H9 (cell line): Measurements from ENCODE around the gene TRABD2B. TPM values are rescaled to one million over a fixed set of nuclear protein-coding genes. Genes with fewer than 3 reads are reported as not detected.

Experiments used
- DNase-seq: peaks from one replicate; pipeline ENCODE4 v3.0.0-alpha.2; 2017
- H2AFZ ChIP-seq: one replicate; pipeline ENCODE4 v1.6.1; 2013; ENCODE audit warnings: mild to moderate bottlenecking, low read length, control low read depth, moderate library complexity
- H2AK5ac ChIP-seq: 2 replicates; pipeline ENCODE4 v1.6.1; 2013; ENCODE audit warnings: low read length, control low read depth, mixed read lengths; ENCODE audit not compliant: insufficient read length
- H2BK120ac ChIP-seq: one replicate; pipeline ENCODE4 v1.6.1; 2013; ENCODE audit warnings: low read depth, mild to moderate bottlenecking, low read length, control low read depth, inconsistent platforms; ENCODE audit not compliant: poor library complexity, severe bottlenecking
- H2BK12ac ChIP-seq: 2 replicates; pipeline ENCODE4 v1.6.1; 2013; ENCODE audit warnings: low read length, control low read depth, mixed read lengths, low read depth; ENCODE audit not compliant: insufficient read length
- H2BK15ac ChIP-seq: 2 replicates; pipeline ENCODE4 v1.6.1; 2013; ENCODE audit warnings: low read depth, low read length, control low read depth
- H2BK20ac ChIP-seq: one replicate; pipeline ENCODE4 v1.6.1; 2013; ENCODE audit warnings: low read depth, mild to moderate bottlenecking, low read length, control low read depth, inconsistent platforms; ENCODE audit not compliant: poor library complexity, severe bottlenecking
- H2BK5ac ChIP-seq: 2 replicates; pipeline ENCODE4 v1.6.1; 2013; ENCODE audit warnings: low read length, control low read depth, mixed read lengths; ENCODE audit not compliant: insufficient read length
- H3K14ac ChIP-seq: 2 replicates; pipeline ENCODE4 v1.6.1; 2013; ENCODE audit warnings: low read length, control low read depth; ENCODE audit not compliant: insufficient read depth
- H3K18ac ChIP-seq: 2 replicates; pipeline ENCODE4 v1.6.1; 2013; ENCODE audit warnings: low read depth, mild to moderate bottlenecking, mixed read lengths, low read length, control low read depth; ENCODE audit not compliant: insufficient read length
- H3K23ac ChIP-seq: 2 replicates; pipeline ENCODE4 v1.6.1; 2013; ENCODE audit warnings: low read length, control low read depth, mixed read lengths, low read depth; ENCODE audit not compliant: insufficient read length
- H3K23me2 ChIP-seq: 2 replicates; pipeline ENCODE4 v1.6.1; 2013; ENCODE audit warnings: low read depth, mild to moderate bottlenecking, mixed read lengths, low read length, control low read depth; ENCODE audit not compliant: insufficient read length, poor library complexity, severe bottlenecking
- H3K27ac ChIP-seq: 2 replicates; pipeline ENCODE4 v1.5.1; 2013; ENCODE audit warnings: low read length, control low read depth, mixed read lengths, low read depth; ENCODE audit not compliant: insufficient read length
- H3K27me3 ChIP-seq: 2 replicates; pipeline ENCODE4 v1.6.1; 2013; ENCODE audit warnings: low read length, control low read depth, inconsistent platforms; ENCODE audit not compliant: insufficient read depth
- H3K4ac ChIP-seq: 2 replicates; pipeline ENCODE4 v1.6.1; 2013; ENCODE audit warnings: low read depth, mild to moderate bottlenecking, control low read depth, inconsistent platforms, low read length, moderate library complexity
- H3K4me1 ChIP-seq: 2 replicates; pipeline ENCODE4 v1.6.1; 2013; ENCODE audit warnings: low read length, control low read depth, inconsistent platforms; ENCODE audit not compliant: insufficient read depth
- H3K4me2 ChIP-seq: 2 replicates; pipeline ENCODE4 v1.6.1; 2013; ENCODE audit warnings: low read length, control low read depth, mixed read lengths; ENCODE audit not compliant: insufficient read length, insufficient read depth
- H3K56ac ChIP-seq: 2 replicates; pipeline ENCODE4 v1.6.1; 2013; ENCODE audit warnings: low read depth, mild to moderate bottlenecking, mixed read lengths, low read length, control low read depth; ENCODE audit not compliant: insufficient read length
- H3K79me1 ChIP-seq: 2 replicates; pipeline ENCODE4 v1.6.1; 2013; ENCODE audit warnings: low read depth, mild to moderate bottlenecking, moderate library complexity, low read length, control low read depth, inconsistent platforms; ENCODE audit not compliant: insufficient read depth, poor library complexity, severe bottlenecking
- H3K79me2 ChIP-seq: 2 replicates; pipeline ENCODE4 v1.6.1; 2013; ENCODE audit warnings: low read length, control low read depth, inconsistent platforms; ENCODE audit not compliant: insufficient read depth
- H3K9ac ChIP-seq: 2 replicates; pipeline ENCODE4 v1.6.1; 2013; ENCODE audit warnings: low read length, control low read depth, mixed read lengths; ENCODE audit not compliant: insufficient read length; ENCODE audit errors: extremely low read depth
- H3K9me3 ChIP-seq: one replicate; pipeline ENCODE4 v1.6.1; 2013; ENCODE audit warnings: low read depth, low read length, inconsistent platforms; ENCODE audit not compliant: control insufficient read depth
- H3T11ph ChIP-seq: one replicate; pipeline ENCODE4 v1.6.1; 2013; ENCODE audit warnings: mild to moderate bottlenecking, low read length, control low read depth, inconsistent platforms
- H4K20me1 ChIP-seq: one replicate; pipeline ENCODE4 v1.6.1; 2013; ENCODE audit not compliant: control insufficient read depth, insufficient read length, insufficient read depth
- H4K5ac ChIP-seq: 2 replicates; pipeline ENCODE4 v1.6.1; 2013; ENCODE audit warnings: low read depth, mild to moderate bottlenecking, mixed read lengths, low read length, control low read depth; ENCODE audit not compliant: insufficient read length
- H4K8ac ChIP-seq: replicated peaks from 2 replicates; pipeline ENCODE4 v1.6.1; 2013; ENCODE audit warnings: low read length, control low read depth, mixed read lengths, low read depth; ENCODE audit not compliant: insufficient read length
- H4K91ac ChIP-seq: 2 replicates; pipeline ENCODE4 v1.6.1; 2013; ENCODE audit warnings: low read depth, mild to moderate bottlenecking, moderate library complexity, mixed read lengths, low read length, control low read depth; ENCODE audit not compliant: insufficient read length
- H3K27ac Mint-ChIP-seq, 3 experiments: 2 replicates in 2 of 3; 3 replicates in 1 of 3; pipeline ENCODE4 v1.8.0; 2020 to 2021; ENCODE audit warnings: mixed read lengths in 3 of 3, mild to moderate bottlenecking in 1 of 3, moderate library complexity in 1 of 3
- H3K27me3 Mint-ChIP-seq: 2 replicates; pipeline ENCODE4 v1.8.0; 2021; ENCODE audit warnings: low read depth, mild to moderate bottlenecking, moderate library complexity, mixed read lengths
- H3K36me3 Mint-ChIP-seq, 3 experiments: 2 replicates in 2 of 3; 3 replicates in 1 of 3; pipeline ENCODE4 v1.8.0; 2020 to 2021; ENCODE audit warnings: low read depth in 3 of 3, mixed read lengths in 3 of 3; ENCODE audit not compliant: insufficient read depth in 1 of 3
- H3K4me1 Mint-ChIP-seq, 2 experiments: 2 replicates each; pipeline ENCODE4 v1.8.0; 2020; ENCODE audit warnings: mixed read lengths in 2 of 2
- H3K4me3 Mint-ChIP-seq, 2 experiments: 2 replicates in 1 of 2; 3 replicates in 1 of 2; pipeline ENCODE4 v1.8.0; 2020 to 2021; ENCODE audit warnings: mild to moderate bottlenecking in 2 of 2, mixed read lengths in 2 of 2, moderate library complexity in 1 of 2
- H3K9me3 Mint-ChIP-seq, 2 experiments: 2 replicates in 1 of 2; 3 replicates in 1 of 2; pipeline ENCODE4 v1.8.0; 2020; ENCODE audit warnings: mild to moderate bottlenecking in 2 of 2, mixed read lengths in 2 of 2, moderate library complexity in 1 of 2
- CTCF ChIP-seq: fragments of 200-600 bp; sonication (generic); conservative IDR thresholded peaks from 3 replicates; pipeline ENCODE4 v1.8.0; 2021; ENCODE audit warnings: antibody characterized with exemption, mild to moderate bottlenecking
- WGBS: extraction: QIAGEN DNeasy Blood & Tissue Kit; methylation state at CpG from one replicate; pipeline ENCODE4 v1.1.7; 2013; ENCODE audit warnings: missing lambda C conversion rate, low lambda C conversion rate, mixed read lengths; ENCODE audit not compliant: insufficient read length; ENCODE audit errors: extremely low coverage; 5-methylcytosine and 5-hydroxymethylcytosine counted together
- total RNA-seq: library from RNA; stranded (reverse); gene quantifications from 2 replicates; pipeline ENCODE4 v1.2.1, GENCODE V29; 2021

Gene TRABD2B
- total RNA-seq, 1 experiment from 2014 or later = 2.3 TPM

GRCh38 chr1:48036710-48037355 lies 39.6 kb upstream of the TRABD2B start:
- Histone ChIP-seq H3K79me2 (no peaks in the 10 kb centered on the region), H3K14ac (no peak overlapping the region), H3K9ac (no peak overlapping the region), H4K91ac (no peak overlapping the region), H3K27me3 (no peaks in the 10 kb centered on the region), H2AK5ac (no peak overlapping the region), H3K79me1 (no peaks in the 10 kb centered on the region), H3K9me3 (no peaks in the 10 kb centered on the region), H3K27ac (no peak overlapping the region), H2BK15ac (no peak overlapping the region), H3K4me1 (no peaks in the 10 kb centered on the region; the same call in 1 of the 2 replicates), H3K18ac (no peak overlapping the region), H3K23ac (no peak overlapping the region), H4K8ac (no peak overlapping the region), H3K23me2 (no peaks in the 10 kb centered on the region), H2BK12ac (no peak overlapping the region), H4K20me1 (no peaks in the 10 kb centered on the region), H3K4ac (no peak overlapping the region), H3K56ac (no peak overlapping the region), H4K5ac (no peak overlapping the region), H3T11ph (no peak overlapping the region), H2BK20ac (no peak overlapping the region), H2AFZ (no peak overlapping the region), H3K4me2 (no peak overlapping the region), H2BK5ac (no peak overlapping the region), H2BK120ac (no peak overlapping the region)
- Mint-ChIP-seq H3K4me1 (peaks cover 34 to 53% of the 10 kb centered on the region in 2 experiments), H3K9me3 (no peaks in the 10 kb centered on the region), H3K36me3 (no peaks in the 10 kb centered on the region; a peak in 1 of 7 replicates), H3K27ac (no peak overlapping the region), H3K27me3 (peaks cover 23% of the 10 kb centered on the region), H3K4me3 (no peak overlapping the region)
- DNase-seq = no peak
- no peak for TF ChIP-seq CTCF
- no CpG with 5 or more reads among the region's 3 CpGs for WGBS
